Upper lobe of left lung (tissue), 6 donors: Measurements from ENCODE around the gene CACUL1. TPM values are rescaled to one million over a fixed set of nuclear protein-coding genes. Genes with fewer than 3 reads are reported as not detected.

ENCODE experiments used
- ATAC-seq, 2 donors: fragments of 200-7000 bp; cut with Tn5 transposase; one replicate each; pipeline ENCODE4 v1.9.1; 2022; ENCODE audit warnings: mild to moderate bottlenecking in 2 of 2, moderate library complexity in 2 of 2; ENCODE audit not compliant: low FRiP score in 2 of 2
- DNase-seq, 2 donors: peaks; one replicate each; pipeline ENCODE4 v3.0.0-alpha.2; 2019 to 2020
- H3K27ac ChIP-seq, 4 donors: fragments of 200-600 bp; sonication (generic); one replicate each; pipeline ENCODE4 v1.5.1; 2016 to 2019
- H3K27me3 ChIP-seq, 4 donors: fragments of 200-600 bp; sonication (generic); one replicate each; pipeline ENCODE4 v1.5.1; 2017 to 2019
- H3K36me3 ChIP-seq, 4 donors: fragments of 200-600 bp; sonication (generic); one replicate each; pipeline ENCODE4 v1.5.1; 2016 to 2019
- H3K4me1 ChIP-seq, 4 donors: fragments of 200-600 bp; sonication (generic); one replicate each; pipeline ENCODE4 v1.5.1; 2018 to 2019
- H3K4me3 ChIP-seq, 4 donors: fragments of 200-600 bp; sonication (generic); one replicate each; pipeline ENCODE4 v1.5.1; 2017 to 2019; ENCODE audit warnings: mild to moderate bottlenecking in 2 of 4, moderate library complexity in 1 of 4
- H3K9me3 ChIP-seq, 4 donors: fragments of 200-600 bp; sonication (generic); one replicate each; pipeline ENCODE4 v1.5.1; 2018 to 2019
- EP300 ChIP-seq, 4 donors: sonication (generic); formaldehyde crosslinking; IDR thresholded peaks; one replicate each; pipeline ENCODE4 v1.5.1; 2017; ENCODE audit warnings: antibody characterized with exemption in 4 of 4, control low read depth in 2 of 4
- POLR2A ChIP-seq, 4 donors: fragments of 450-650 bp; IDR thresholded peaks; one replicate each; pipeline ENCODE4 v1.5.1; 2016 to 2017; ENCODE audit warnings: antibody characterized with exemption in 4 of 4, mild to moderate bottlenecking in 2 of 4
- POLR2AphosphoS5 ChIP-seq, 2 donors: sonication (generic); formaldehyde crosslinking; IDR thresholded peaks; one replicate each; pipeline ENCODE4 v1.5.1; 2017; ENCODE audit warnings: antibody characterized with exemption in 2 of 2
- WGBS, 2 donors: methylation state at CpG; one replicate each; pipeline ENCODE4 v1.1.5; 2017 to 2018; 5-methylcytosine and 5-hydroxymethylcytosine counted together
- total RNA-seq, 6 donors: library from RNA; depleted of rRNA in 4 of 6; stranded (reverse); fragments of >200 nt in 4 of 6; gene quantifications; one replicate each; pipeline versions ENCODE4 v1.1.0 to v1.2.1, GENCODE V29; 2016 to 2021
- TF ChIP-seq, protein P1 (sequence below), 6 experiments: fragments of 450-650 bp in 4 of 6; fragments of 200-600 bp in 2 of 6; sonication (generic) in 2 of 6; IDR thresholded peaks; one replicate each; pipeline ENCODE4 v1.5.1; 2016 to 2019; ENCODE audit warnings: antibody characterized with exemption in 6 of 6
- donor health status: DM: no; HTN: no; CAD: no; lungs with moderate emphysema.
- donor health status: DM: no; HTN: yes; CAD: no; lungs with severe emphysema.

CACUL1 gene
- total RNA-seq, 6 donors from 2014 or later: 23.3 to 44.0 (median 38.2) TPM

GRCh38 chr10:118753331-118754228 lies 1.2 kb downstream of the CACUL1 start:
- DNase-seq (peak in 1 of 2 donors; percentile 70), ATAC-seq (peak in 1 of 2 donors; percentile 46)
- no peak for TF ChIP-seq POLR2AphosphoS5 (IDR thresholded peaks at IDR 0.05)
- TF ChIP-seq EP300 (IDR thresholded peaks at IDR 0.05): no peak
- no peak for TF ChIP-seq POLR2A (IDR thresholded peaks at IDR 0.05)
- TF ChIP-seq, protein P1, sequence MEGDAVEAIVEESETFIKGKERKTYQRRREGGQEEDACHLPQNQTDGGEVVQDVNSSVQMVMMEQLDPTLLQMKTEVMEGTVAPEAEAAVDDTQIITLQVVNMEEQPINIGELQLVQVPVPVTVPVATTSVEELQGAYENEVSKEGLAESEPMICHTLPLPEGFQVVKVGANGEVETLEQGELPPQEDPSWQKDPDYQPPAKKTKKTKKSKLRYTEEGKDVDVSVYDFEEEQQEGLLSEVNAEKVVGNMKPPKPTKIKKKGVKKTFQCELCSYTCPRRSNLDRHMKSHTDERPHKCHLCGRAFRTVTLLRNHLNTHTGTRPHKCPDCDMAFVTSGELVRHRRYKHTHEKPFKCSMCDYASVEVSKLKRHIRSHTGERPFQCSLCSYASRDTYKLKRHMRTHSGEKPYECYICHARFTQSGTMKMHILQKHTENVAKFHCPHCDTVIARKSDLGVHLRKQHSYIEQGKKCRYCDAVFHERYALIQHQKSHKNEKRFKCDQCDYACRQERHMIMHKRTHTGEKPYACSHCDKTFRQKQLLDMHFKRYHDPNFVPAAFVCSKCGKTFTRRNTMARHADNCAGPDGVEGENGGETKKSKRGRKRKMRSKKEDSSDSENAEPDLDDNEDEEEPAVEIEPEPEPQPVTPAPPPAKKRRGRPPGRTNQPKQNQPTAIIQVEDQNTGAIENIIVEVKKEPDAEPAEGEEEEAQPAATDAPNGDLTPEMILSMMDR (IDR thresholded peaks at IDR 0.05): no peak
- Histone ChIP-seq H3K27me3 (no peaks in the 10 kb centered on the region), H3K4me1 (peaks cover 18 to 35% (median 26%) of the 10 kb centered on the region in 4 donors), H3K9me3 (no peaks in the 10 kb centered on the region), H3K27ac (peak overlapping the region; percentile 91 to 96 (median 93)), H3K36me3 (no peaks in the 10 kb centered on the region), H3K4me3 (peak overlapping the region; percentile 75 to 99 (median 92))
- 5% methylated on average over 17 of the region's 17 CpGs for WGBS, 2 donors

GRCh38 chr10:118752409-118752808 lies 2.4 kb downstream of the CACUL1 start:
- TF ChIP-seq POLR2A (IDR thresholded peaks at IDR 0.05) (no peak), EP300 (IDR thresholded peaks at IDR 0.05) (no peak), POLR2AphosphoS5 (IDR thresholded peaks at IDR 0.05) (no peak)
- TF ChIP-seq, protein P1 (IDR thresholded peaks at IDR 0.05): no peak

GRCh38 chr10:118751265-118751664 lies 3.5 kb downstream of the CACUL1 start:
- DNase-seq: no peak
- Histone ChIP-seq H3K4me3 (no peak overlapping the region), H3K36me3 (no peaks in the 10 kb centered on the region), H3K27ac (no peak overlapping the region), H3K9me3 (no peaks in the 10 kb centered on the region), H3K27me3 (no peaks in the 10 kb centered on the region), H3K4me1 (peaks cover 18 to 35% (median 26%) of the 10 kb centered on the region in 4 donors)
- WGBS, 2 donors: 92 to 95% methylated on average over 1 of the region's 1 CpG
- TF ChIP-seq, protein P1 (IDR thresholded peaks at IDR 0.05): no peak
- TF ChIP-seq POLR2A (IDR thresholded peaks at IDR 0.05) (no peak), POLR2AphosphoS5 (IDR thresholded peaks at IDR 0.05) (no peak)
- ATAC-seq: no peak

More at GRCh38 chr10:118752409-118752808, 2.4 kb downstream of the CACUL1 start:
- Histone ChIP-seq H3K9me3 (no peaks in the 10 kb centered on the region), H3K4me1 (peaks cover 18 to 35% (median 26%) of the 10 kb centered on the region in 4 donors), H3K36me3 (no peaks in the 10 kb centered on the region), H3K27ac (no peak overlapping the region), H3K4me3 (peak overlapping the region in 1 of 4 donors; percentile 75), H3K27me3 (no peaks in the 10 kb centered on the region)
- DNase-seq: no peak
- ATAC-seq: no peak
- 85 to 87% methylated on average over 3 of the region's 3 CpGs for WGBS, 2 donors

DNA sequence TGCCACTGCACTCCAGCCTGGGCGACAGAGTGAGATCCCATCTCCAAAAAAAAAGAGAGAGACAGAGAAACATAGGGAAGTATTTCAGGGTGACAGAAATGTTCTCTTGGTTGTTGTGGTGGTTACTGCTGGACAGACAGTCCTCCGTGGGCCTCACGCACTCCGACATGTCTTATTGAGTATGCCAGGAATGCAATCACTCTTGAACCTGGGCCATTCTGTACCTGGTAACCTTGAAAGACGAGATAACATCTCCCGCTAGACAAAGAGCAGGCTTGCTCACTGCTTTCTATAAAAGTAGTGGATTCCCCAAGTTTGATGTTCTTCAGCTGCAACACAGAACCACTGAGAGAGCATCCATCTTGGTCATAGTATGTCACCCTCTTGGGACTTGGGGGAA lies 6.7 kb downstream of the CACUL1 start:
- DNase-seq (no peak), ATAC-seq (no peak)
- H3K9me3 ChIP-seq: no peaks in the 10 kb centered on the region
- WGBS, 2 donors: 86 to 90% methylated on average over 6 of the region's 6 CpGs
- H3K27me3 ChIP-seq: no peaks in the 10 kb centered on the region
- H3K27ac ChIP-seq: no peak overlapping the region
- no peak overlapping the region for H3K4me3 ChIP-seq
- peaks cover 14 to 33% (median 14%) of the 10 kb centered on the region in 4 donors for H3K4me1 ChIP-seq
- no peaks in the 10 kb centered on the region for H3K36me3 ChIP-seq
- no peak for TF ChIP-seq POLR2AphosphoS5 (IDR thresholded peaks at IDR 0.05)
- TF ChIP-seq POLR2A (IDR thresholded peaks at IDR 0.05): no peak
- TF ChIP-seq, protein P1 (IDR thresholded peaks at IDR 0.05): no peak
- no peak for TF ChIP-seq EP300 (IDR thresholded peaks at IDR 0.05)
